CD4-positive, alpha-beta T cell treated with Interleukin-6 for 4 hours (primary cell): ENCODE data around the gene GAB1.

Experiments
- DNase-seq: peaks from one replicate; pipeline ENCODE4 v3.0.0-alpha.2; 2020; ENCODE audit warnings: mixed read lengths

The GAB1 gene

DNA sequence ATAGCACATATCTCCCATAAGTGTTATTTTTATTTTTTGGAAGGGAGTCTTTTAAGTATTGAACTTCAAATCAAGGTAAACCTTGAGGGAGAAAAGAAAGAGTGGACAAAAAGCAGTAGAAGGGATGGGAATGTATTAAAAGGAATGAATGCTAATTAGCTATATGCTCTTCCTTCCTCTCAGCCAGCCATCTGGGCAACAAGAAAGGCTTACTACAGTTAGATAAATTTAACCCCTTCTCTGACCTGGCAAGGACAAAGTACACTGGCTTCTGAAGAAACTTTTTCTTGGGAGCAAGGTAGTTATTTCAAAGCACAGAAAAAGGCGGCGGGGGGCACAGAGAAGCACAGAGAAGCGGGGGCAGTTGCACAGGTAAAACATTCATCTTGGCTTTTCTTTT, 54.6 kb downstream of the GAB1 start:
- DNase-seq, result no peak

DNA sequence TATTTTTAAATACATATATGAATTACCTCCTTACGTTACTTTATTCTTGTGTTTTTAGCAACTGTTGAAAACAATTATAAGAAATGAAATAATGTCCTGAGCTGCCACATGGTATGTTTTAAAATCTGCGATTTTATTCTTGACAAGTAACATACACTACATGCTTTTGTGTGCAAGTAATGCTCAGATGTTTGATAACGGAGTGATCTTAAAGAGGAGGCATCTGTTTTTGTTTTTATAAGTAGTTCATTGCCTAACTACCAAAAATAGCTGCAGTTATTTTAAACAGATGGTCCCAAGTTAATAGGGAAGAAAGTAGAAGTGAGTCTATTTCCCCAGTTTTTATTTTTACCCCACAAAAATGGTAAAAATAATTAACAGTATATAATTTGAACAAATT, 55.2 kb downstream of the GAB1 start:
- DNase-seq, result no peak

DNA sequence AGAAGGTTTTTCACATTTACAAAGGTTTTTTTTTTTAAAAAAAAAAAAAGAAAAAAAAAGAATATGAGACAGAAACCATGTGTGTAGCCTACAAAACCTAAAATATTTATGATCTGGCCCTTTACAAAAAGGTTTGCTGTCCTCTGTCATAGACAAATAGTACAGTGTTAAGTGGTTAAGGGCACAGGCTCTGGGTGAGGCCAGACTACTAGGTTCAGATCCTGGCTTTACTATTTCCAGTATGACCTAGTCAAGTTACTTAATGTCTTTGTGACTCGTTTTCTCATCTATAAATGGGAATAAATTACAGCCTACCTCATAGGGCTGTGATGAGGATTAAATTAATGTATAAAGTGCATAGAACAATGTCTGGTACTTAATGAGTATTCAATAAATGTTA, 56.5 kb downstream of the GAB1 start:
- no peak for DNase-seq

DNA sequence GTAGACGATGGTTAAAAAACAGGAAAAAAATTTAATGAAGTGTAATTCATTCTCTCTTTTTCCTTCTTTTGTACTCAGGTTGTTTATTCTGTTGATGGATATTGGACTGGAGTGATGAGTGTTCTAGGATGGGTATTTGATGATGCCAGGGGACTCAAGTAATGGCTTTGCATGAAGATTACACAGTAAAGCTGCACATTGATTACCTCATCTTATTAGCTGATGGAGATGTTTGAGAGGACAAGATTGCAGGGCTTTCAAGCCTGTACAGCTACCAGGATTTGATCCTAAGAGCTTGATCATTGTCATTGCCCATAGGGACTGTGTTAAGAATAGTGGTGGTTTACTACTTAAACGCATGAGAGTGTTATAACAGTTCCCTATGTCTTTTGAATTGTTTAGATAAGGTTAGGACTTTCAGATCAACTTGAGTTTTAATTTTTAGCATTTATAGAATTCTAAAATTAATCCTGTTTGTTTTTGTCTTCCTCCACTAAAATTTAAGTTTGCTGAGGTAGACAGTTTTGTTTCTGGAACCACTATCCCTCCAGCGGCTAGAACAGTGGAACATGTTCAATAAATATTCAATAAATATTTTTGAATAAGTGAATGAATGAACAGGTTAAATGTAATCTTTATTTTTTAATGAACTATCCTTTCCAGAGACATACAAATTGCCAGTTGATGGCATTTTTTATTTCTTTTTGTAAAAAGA, 58.2 kb downstream of the GAB1 start:
- no peak for DNase-seq

DNA sequence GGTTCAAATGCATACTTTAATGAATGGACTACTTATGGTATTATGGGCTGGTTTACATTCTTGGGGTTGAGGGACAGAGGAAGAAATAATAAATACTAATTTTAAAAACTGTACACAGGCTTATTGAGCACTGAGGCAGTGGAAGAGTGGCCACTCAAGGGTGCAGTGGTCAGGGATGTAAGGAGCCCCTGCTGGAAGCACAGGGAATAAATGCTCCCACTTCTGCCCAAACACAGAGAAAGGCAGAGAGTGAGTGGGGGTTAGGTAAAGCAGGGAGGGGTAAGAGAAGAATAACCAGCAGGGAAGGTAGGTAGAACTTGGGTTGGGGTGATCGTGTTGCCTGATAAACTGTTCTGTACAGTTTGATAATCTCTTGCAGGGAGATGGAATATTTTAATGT, 60.0 kb downstream of the GAB1 start:
- no peak for DNase-seq

DNA sequence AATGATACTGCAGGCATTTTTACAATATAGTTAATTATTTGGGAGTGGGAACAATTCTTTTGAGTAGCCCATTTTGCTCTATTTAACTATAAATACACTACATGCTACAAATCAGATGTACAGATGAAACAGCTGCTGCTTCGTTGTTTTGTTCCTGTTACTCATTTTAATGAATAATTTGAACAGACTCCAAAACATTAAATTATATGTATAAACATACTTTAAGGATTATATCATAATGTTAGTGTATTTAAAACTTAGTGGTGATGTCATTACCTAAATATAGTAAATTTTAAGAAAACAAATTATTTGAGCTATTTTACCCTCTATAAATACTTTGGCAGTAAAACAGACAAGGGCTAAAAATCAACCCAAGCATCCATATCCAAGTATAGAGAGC, 60.7 kb downstream of the GAB1 start:
- DNase-seq, result no peak

DNA sequence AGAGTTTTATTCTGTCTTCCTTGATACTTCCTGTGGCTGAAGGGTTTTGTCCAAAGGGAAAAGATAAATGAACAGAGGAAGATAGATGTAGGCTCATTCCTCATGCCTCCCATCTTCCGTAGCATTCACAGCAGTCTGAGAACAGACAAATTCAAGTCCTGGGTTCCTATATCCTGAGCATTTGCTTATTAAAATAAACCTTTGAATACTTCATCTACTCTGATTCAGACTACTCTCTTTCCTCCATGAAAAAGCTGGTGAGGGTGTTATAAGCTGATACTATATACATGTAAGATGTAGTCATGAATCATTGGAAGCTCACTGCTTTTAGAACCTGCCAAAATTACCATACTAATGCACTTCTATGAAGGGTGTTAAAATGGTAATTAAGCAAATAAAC, 61.2 kb downstream of the GAB1 start:
- DNase-seq, result no peak

DNA sequence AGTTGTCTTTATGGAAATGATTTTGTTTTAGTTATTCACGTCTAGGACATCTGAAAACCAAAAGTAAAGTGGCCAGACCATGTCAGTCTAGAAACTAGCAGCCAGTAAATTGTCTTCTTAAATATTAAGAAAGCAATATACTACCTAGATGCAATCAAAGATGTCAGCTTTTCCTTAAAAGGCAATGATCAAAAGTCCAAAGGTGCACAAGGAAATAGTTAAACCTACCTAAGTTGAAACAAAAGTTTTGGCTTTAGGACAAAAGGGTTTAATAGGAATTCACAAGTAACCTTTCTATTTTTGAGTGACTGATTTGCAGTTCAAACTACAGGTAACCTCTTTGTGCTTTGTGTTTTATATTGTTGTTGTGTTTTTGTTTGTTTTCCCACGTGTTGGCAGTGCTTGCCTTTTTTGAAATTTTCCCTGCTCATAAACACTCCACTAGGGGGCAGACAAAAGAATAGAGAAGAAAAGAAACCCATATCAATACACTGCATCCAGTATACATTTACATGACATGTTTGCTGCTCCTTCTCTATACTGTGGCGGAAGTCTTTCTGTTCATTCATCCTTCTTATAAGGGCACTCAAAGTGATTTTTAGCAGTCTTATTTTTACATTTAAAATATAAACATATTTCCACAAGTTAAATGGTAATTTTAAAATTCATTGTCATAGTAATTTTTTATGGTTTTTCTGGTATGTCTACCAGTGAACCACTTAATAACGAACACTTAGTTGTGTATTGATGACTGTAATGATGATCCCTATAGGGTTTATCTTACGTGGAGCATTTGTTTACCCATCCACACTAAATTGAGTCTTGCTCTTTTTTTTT, 62.7 kb downstream of the GAB1 start:
- peak; percentile 1 for DNase-seq

DNA sequence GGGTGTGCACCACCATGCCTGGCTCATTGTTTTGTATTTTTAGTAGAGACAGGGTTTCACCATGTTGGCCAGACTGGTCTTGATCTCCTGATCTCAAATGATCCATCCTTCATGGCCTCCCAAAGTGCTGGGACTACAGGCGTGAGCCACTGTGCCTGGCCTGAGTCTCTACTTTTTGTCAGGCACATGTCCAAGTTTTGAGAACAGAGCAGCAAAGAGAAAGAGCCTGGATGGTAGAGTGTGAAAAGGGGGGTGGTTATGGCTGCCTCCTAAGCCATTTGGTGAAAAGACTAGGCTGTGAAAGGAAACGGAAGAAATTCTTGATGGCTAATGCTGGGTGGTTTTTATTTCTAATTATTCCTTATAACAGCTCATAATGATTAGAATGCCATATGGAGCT, 63.4 kb downstream of the GAB1 start:
- DNase-seq, result no peak

DNA sequence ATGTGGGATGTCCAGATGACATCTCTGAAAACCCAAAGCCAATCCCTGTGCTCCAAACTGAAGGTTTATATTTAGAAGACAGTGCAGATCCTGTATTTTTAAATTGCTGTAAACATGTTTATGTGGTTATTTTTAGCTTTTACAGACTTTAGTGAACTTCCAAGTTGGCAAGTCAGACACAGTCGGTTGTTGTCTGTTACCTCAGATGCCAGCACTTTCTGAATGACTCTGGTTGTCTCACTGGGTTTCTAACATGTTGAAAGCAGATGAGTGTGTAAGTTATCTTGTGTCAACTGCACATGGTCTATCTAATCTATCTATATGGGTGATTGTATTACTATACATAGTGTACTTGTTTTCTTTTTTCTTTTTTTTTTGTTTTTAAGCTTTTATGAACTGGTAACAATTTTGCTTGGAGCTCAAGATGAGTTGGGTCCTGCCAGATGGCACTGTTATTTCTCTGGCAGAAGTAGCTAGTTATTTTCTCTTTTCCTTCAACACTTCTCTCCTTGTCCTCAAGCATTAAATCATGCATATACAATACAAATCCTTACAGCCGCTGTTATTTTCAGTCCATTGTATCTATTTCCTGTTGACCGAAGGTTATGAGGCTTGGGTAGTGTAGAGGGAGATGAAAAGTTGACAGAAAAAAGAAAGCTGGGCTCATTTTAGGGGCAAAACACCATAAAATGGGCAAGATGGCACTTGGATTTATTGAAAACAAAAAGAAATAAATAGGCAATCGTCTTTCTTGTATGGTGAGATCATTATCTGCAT, 66.3 kb downstream of the GAB1 start:
- no peak for DNase-seq

DNA sequence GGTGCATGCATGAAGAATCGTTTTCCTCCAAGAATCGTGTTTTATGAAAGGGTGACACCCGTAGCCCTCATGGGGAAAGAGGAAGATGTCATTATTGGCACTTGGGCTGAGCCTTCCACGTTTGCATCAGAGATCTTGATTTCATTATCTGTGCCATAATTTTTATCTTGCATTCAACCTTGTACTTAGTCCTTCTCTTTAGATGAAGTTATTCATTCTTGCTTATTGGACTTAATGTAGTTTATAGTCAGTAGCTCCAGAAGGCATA, 66.8 kb downstream of the GAB1 start:
- DNase-seq, result no peak

DNA sequence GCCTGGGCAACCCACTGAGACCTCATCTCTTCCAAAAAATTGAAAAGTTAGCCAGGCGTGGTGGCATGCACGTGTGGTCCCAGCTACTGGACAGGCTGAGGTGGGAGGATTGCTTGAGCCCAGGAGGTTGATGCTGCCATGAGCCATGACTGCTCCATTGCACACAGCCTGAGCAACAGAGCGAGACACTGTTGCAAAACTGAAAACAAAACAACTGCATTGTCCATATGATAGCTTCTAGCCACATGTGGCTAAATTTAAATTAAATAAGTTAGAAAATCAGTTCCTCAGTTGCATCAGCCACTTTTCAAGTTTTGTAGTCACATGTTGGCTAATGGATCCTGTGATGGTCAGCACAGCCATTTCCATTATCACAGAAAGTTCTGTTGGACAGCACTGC, 67.9 kb downstream of the GAB1 start:
- no peak for DNase-seq

DNA sequence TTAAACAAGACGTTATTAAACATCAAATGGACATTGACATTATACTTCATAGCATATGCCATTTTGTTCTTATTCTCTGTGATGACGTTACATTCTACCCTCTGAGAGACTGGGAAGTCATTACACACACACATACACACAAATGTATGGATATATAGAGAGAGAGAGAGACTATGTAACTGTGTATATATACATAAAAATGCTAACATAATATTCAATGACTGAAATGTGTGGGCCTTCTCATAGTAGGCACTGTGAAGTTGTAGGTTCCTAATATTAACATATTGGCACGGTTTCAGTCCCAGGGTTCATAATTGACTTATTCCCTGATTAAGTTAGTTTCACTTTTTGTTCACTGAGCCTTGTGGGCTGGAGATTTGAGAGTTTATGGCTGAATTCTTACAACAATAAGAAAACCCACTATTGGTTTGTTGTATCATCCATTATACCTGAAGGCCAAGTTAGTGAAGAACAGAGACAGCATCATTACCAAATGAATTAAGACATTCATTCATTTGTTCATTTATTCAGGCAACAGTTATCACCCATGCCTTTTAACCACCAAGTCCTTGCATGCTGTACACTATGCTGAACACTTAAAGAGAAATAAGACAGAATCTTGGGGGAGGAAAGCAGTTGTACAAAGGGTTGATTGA, 68.5 kb downstream of the GAB1 start:
- no peak for DNase-seq

DNA sequence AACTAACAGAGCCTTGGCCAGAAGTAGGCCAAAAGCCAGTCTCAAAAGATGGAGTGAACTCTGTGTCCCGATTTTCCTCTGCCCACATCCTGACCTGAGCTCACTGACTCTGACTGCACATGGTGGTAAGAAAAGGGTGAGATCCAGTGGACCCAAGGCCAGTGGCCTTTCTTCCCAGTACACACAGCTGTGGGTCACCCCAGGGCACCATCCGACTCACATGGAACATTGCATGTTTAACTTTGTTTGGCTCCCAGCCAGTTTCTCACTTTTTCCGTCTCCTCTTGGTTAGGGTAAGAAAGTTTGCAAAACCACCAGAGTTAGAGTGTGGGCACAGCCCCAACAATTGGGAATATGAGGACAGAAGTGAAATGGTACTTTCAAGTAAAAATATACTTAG, 69.8 kb downstream of the GAB1 start:
- DNase-seq, result no peak

DNA sequence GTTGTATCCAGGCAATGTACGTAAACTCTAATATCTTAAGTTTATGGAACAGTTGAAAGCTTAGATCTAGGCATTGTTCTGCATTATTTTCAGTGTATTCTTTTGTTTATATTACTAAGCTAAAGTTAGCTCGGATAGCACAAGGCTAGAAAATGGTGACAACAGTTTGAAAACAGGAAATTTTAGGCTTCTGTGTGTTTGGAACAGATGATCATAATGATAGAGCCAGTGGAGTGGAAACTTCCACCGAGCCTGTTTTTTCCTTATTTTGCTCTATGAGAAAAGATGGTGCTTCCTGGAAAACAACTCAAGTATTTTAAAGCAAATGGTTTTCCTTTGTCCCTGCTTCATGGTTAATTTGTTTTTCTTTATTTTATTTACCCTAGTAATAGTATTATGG, 70.8 kb downstream of the GAB1 start:
- no peak for DNase-seq

DNA sequence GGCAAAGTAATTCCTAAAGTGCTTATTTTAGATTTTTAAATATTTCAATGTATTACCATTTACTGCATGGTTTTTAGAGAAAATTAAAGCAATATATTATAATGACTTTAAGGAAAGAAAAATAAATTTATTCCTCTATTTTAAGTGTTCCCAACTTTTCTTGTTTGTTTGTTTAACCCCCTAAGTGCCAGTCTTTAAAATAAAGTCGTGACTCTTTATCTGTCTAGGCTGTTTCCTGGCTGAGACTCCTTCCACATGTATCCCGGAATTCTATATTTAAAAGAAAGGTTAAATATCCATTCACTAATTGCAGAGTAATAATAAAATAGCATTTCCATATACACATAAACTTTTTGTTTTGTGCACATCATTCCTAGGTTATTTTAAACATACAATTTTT, 71.2 kb downstream of the GAB1 start:
- DNase-seq, result no peak

DNA sequence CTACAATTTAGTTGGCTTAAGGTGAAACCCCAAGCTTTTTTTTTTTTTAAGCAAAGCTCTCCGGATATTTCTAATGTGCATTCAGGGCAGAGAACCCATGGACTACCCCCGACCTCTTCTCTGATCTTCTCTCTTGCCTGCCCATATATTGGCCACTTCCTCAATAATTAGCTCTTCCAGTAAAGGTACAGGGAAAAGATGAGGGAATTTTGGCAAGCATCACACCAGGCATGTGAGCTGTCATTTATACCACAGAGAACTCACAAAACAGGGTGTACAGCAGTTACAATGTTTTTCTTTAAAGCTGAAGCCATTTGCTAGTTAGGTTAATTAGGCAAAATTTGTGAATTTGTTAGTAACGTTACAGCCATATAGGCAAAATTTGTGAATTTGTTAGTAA, 73.3 kb downstream of the GAB1 start:
- no peak for DNase-seq

DNA sequence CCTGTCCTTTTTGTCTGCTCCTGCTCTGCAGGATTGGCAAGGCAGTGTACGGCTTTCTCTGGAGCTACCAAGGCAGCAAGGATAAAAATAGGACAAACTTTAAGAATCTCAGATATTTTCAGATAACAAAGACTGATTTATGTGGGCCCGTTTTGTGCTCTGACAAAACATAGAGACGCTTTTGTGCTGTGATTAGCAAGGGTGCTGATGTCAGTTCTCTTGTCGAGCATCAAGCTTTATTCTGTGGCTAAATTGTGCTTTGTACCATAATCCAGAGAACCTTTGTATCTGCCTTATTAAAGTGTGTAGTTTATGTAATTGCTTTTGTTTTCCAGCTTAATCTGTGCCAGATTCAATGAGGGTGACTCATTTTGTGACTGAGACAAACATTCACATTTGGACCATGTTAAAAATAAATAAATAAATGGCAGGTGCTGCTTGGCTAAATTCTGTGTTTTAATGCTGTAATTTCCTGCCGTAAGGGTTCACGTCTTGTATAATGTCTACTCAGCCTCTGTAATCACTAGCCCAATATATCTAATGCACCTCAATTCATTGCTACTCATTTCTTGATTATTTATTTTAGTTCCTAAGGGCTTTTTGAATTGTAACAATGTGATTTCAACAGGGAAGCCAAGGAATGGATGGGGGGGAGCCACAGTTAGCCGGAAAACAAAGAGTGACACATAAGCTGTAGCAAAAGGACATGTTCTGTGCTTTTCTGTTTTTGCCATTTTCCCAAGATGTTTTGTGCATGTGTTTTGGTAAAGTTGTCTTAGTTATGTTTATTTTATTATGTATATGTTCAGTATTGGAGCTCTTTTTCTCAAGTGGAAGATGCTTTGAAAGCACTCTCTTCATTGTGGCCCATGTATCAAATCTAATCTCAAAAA, 75.1 kb downstream of the GAB1 start:
- DNase-seq, result no peak

DNA sequence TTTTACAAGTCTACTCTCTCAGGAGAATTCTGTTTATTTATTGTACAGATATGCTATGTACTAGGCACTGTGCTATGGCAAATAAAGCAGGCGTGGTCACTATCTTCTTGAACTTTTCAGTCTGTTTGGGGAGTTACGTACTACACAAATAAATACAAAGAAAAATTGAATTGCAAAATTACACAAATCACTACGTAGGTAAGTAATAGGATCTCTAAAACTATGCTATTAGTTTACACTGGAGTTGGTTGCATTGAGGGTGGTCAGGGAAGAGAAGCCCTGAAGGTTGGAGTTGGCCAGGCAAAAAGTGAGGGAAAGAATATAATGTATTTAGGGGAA, 75.7 kb downstream of the GAB1 start:
- DNase-seq, result no peak

DNA sequence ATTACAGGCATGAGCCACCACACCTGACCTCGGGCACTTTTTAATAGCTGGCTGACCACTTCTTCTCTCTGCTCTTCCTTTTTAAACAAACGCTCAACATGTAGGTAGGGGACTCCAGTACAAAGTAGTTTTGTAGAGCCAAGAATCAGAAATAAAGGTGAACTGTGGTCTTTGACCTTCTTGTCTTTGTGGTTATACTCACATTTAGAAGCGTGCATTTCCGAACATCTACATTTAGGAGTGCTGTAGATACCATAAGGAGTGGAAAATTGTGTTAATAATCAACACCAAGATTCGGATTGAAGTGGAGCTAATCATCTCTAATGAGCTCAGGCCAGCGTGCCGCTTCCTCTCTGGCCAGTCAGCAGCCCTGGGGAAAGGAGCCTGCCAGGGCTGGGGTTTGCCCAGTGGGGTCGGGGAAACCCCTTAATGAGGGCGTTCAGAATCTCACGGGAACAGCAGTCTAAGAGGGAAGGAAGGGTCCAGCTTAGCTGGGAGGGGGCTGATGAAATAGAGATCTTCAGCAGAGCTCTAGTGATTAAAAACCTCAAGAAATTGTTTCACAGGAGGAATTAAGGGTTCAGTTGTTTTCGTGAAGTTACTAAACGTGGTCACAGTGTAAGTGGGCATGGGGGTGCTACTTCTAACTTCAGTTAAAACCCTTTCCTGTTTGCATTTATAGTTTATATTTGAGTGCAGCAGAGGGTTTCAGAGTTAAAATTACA, 81.2 kb downstream of the GAB1 start:
- DNase-seq, result no peak

DNA sequence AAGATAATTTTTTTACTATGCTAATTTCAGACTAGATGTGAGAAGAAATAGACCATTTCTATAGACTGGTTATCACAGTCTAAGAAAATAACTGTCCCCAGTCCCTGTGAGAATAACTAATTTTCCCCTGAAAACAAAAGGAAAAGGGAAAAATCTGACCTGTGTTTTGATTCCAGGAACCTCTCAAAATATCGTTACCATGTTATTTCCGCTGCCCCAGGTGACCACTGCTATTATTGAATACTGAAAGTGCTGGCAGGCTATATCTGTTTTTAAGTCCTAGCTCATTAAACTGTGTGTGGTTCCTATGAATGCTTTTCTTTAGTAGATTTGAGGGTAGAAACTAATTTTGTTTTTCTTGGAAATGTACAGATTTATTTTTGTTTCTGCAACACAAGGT, 83.6 kb downstream of the GAB1 start:
- DNase-seq, result no peak

DNA sequence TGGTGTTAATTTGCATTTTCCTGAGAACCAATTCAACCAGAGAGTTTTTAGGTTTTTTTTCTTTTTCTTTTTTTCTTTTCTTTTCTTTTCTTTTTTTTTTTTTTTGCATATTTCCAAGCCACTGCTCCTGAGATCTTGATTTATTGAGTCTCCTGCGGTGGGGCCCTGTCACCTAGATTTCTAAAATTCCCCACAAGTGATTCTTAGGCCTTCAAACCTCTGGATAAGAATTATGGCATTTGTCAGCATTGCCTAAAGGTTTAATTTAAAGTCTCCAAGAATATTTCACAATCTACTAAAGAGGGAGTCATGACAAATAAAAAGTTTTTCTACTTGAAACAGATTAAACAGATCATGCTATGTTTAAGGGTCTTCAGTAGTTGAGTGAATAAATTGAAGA, 84.9 kb downstream of the GAB1 start:
- no peak for DNase-seq
